ENCODE results near the gene NCOA7.

- TF ChIP-seq CTCF (IDR thresholded peaks at IDR 0.05) (no peak), EZH2 (IDR thresholded peaks at IDR 0.05) (no peak), EZH2phosphoT487 (IDR thresholded peaks at IDR 0.05) (no peak)
These were observed 8.2 kb downstream of the NCOA7 start for GRCh38 chr6:125798734-125799508.
